SK-N-SH treated with all-trans-retinoic acid at 6 μM for 48 hours (cell line): ENCODE results near the gene CDH22.

ENCODE experiments used
- ATAC-seq: fragments of 200-7000 bp; cut with Tn5 transposase; 3 replicates; pipeline ENCODE4 v1.9.1; 2020; ENCODE audit warnings: mild to moderate bottlenecking, moderate library complexity
- ARNTL ChIP-seq: fragments of 450-650 bp; formaldehyde crosslinking; IDR thresholded peaks from 2 replicates; pipeline ENCODE4 v1.5.0; 2020; ENCODE audit warnings: low read depth, mild to moderate bottlenecking, moderate library complexity, borderline replicate concordance
- BACH2 ChIP-seq: fragments of 250-450 bp; sonication (Bioruptor Pico); IDR thresholded peaks from 2 replicates; pipeline ENCODE4 v1.9.0; 2021; ENCODE audit warnings: mild to moderate bottlenecking, borderline replicate concordance
- CREB5 ChIP-seq: fragments of 250-450 bp; sonication (Bioruptor Pico); IDR thresholded peaks from 2 replicates; pipeline ENCODE4 v1.5.1; 2020; ENCODE audit warnings: low read depth, mild to moderate bottlenecking, moderate library complexity
- CSDC2 ChIP-seq: fragments of 250-450 bp; sonication (Bioruptor Pico); IDR thresholded peaks from 2 replicates; pipeline ENCODE4 v1.5.0; 2020; ENCODE audit warnings: mild to moderate bottlenecking, moderate library complexity
- CSRNP3 ChIP-seq: fragments of 250-450 bp; sonication (Bioruptor Pico); IDR thresholded peaks from 2 replicates; pipeline ENCODE4 v1.5.1; 2021; ENCODE audit warnings: mild to moderate bottlenecking, moderate library complexity
- ESRRG ChIP-seq: fragments of 250-450 bp; sonication (Bioruptor Pico); IDR thresholded peaks from 2 replicates; pipeline ENCODE4 v1.6.1; 2021; ENCODE audit warnings: mild to moderate bottlenecking
- GLIS3 ChIP-seq: fragments of 250-450 bp; sonication (Bioruptor Pico); IDR thresholded peaks from 2 replicates; pipeline ENCODE4 v1.5.0; 2020; ENCODE audit warnings: mild to moderate bottlenecking, moderate library complexity
- ISL1 ChIP-seq: fragments of 250-450 bp; sonication (Bioruptor Pico); IDR thresholded peaks from 2 replicates; pipeline ENCODE4 v2.1.2; 2022; ENCODE audit warnings: mild to moderate bottlenecking, moderate library complexity
- PATZ1 ChIP-seq: fragments of 250-450 bp; sonication (Bioruptor Pico); IDR thresholded peaks from 2 replicates; pipeline ENCODE4 v1.8.0; 2020; ENCODE audit warnings: mild to moderate bottlenecking, moderate library complexity, borderline replicate concordance
- POU6F1 ChIP-seq: fragments of 250-450 bp; sonication (Bioruptor Pico); IDR thresholded peaks from 2 replicates; pipeline ENCODE4 v1.8.0; 2021; ENCODE audit warnings: low read depth, mild to moderate bottlenecking, moderate library complexity, borderline replicate concordance
- PPARA ChIP-seq: fragments of 250-450 bp; sonication (Bioruptor Pico); IDR thresholded peaks from 2 replicates; pipeline ENCODE4 v1.5.0; 2020; ENCODE audit warnings: mild to moderate bottlenecking, borderline replicate concordance
- RARB ChIP-seq: fragments of 250-450 bp; sonication (Bioruptor Pico); IDR thresholded peaks from 2 replicates; pipeline ENCODE4 v1.8.0; 2021; ENCODE audit warnings: mild to moderate bottlenecking, moderate library complexity
- SNAI2 ChIP-seq: fragments of 250-450 bp; sonication (Bioruptor Pico); IDR thresholded peaks from 2 replicates; pipeline ENCODE4 v1.5.0; 2020; ENCODE audit warnings: mild to moderate bottlenecking, moderate library complexity
- TCF4 ChIP-seq: fragments of 250-450 bp; sonication (Bioruptor Pico); IDR thresholded peaks from 2 replicates; pipeline ENCODE4 v1.8.0; 2021; ENCODE audit warnings: mild to moderate bottlenecking, moderate library complexity, borderline replicate concordance
- TOX ChIP-seq: fragments of 250-450 bp; sonication (Bioruptor Pico); IDR thresholded peaks from 2 replicates; pipeline ENCODE4 v1.8.0; 2021; ENCODE audit warnings: mild to moderate bottlenecking, moderate library complexity, borderline replicate concordance
- TSHZ2 ChIP-seq: fragments of 250-450 bp; sonication (Bioruptor Pico); IDR thresholded peaks from 2 replicates; pipeline ENCODE4 v1.5.0; 2020; ENCODE audit warnings: mild to moderate bottlenecking, moderate library complexity
- ZC3H10 ChIP-seq: fragments of 250-450 bp; sonication (Bioruptor Pico); IDR thresholded peaks from 2 replicates; pipeline ENCODE4 v1.5.1; 2021; ENCODE audit warnings: mild to moderate bottlenecking, moderate library complexity
- ZFP3 ChIP-seq: fragments of 250-450 bp; sonication (Bioruptor Pico); IDR thresholded peaks from 2 replicates; pipeline ENCODE4 v1.5.0; 2020; ENCODE audit warnings: mild to moderate bottlenecking, moderate library complexity
- ZNF565 ChIP-seq: fragments of 450-650 bp; formaldehyde crosslinking; conservative IDR thresholded peaks from 2 replicates; pipeline ENCODE4 v1.5.0; 2020; ENCODE audit warnings: low read depth, mild to moderate bottlenecking, moderate library complexity
- ZNF70 ChIP-seq: fragments of 450-650 bp; formaldehyde crosslinking; IDR thresholded peaks from 2 replicates; pipeline ENCODE4 v1.5.0; 2020; ENCODE audit warnings: mild to moderate bottlenecking, moderate library complexity
- ZNF8 ChIP-seq: fragments of 450-650 bp; formaldehyde crosslinking; IDR thresholded peaks from 2 replicates; pipeline ENCODE4 v1.5.0; 2020; ENCODE audit warnings: mild to moderate bottlenecking, moderate library complexity

Gene CDH22

GRCh38 chr20:46273717-46274116, 34.6 kb downstream of the CDH22 start:
- ATAC-seq: no peak
- TF ChIP-seq POU6F1 (CRISPR knock-in tag): no peak
- TF ChIP-seq ZC3H10 (CRISPR knock-in tag): no peak
- no peak for TF ChIP-seq ESRRG (CRISPR knock-in tag)
- TF ChIP-seq ZFP3 (CRISPR knock-in tag): no peak
- TF ChIP-seq ZNF8 (CRISPR knock-in tag): no peak
- no peak for TF ChIP-seq ISL1 (CRISPR knock-in tag)
- no peak for TF ChIP-seq BACH2
- no peak for TF ChIP-seq ZNF70 (CRISPR knock-in tag)
- TF ChIP-seq CSDC2: no peak
- no peak for TF ChIP-seq TCF4
- no peak for TF ChIP-seq CREB5
- no peak for TF ChIP-seq CSRNP3 (CRISPR knock-in tag)
- TF ChIP-seq PATZ1 (CRISPR knock-in tag): no peak
- no peak for TF ChIP-seq SNAI2 (CRISPR knock-in tag)
- TF ChIP-seq PPARA (CRISPR knock-in tag): no peak
- no peak for TF ChIP-seq ARNTL (CRISPR knock-in tag)
- no peak for TF ChIP-seq RARB (CRISPR knock-in tag)
- TF ChIP-seq TOX (CRISPR knock-in tag): no peak
- no peak for TF ChIP-seq TSHZ2
- TF ChIP-seq GLIS3 (CRISPR knock-in tag): no peak
- TF ChIP-seq, all 23 proteins: peak for 0

GRCh38 chr20:46272389-46273047, 35.8 kb downstream of the CDH22 start:
- ATAC-seq: no peak
- TF ChIP-seq GLIS3 (CRISPR knock-in tag) (no peak), ARNTL (CRISPR knock-in tag) (no peak), TOX (CRISPR knock-in tag) (no peak), RARB (CRISPR knock-in tag) (no peak), ZC3H10 (CRISPR knock-in tag) (no peak), ZNF565 (CRISPR knock-in tag) (no peak), TCF4 (no peak), BACH2 (no peak), PATZ1 (CRISPR knock-in tag) (no peak), ZFP3 (CRISPR knock-in tag) (no peak), ZNF70 (CRISPR knock-in tag) (no peak)
- TF ChIP-seq, all 23 proteins: peak for 0
